ENCODE data around the gene RAD51B. TPM values are rescaled to one million over a fixed set of nuclear protein-coding genes. Genes with fewer than 3 reads are reported as not detected.
"Not testable (repeated sequence)": the region's sequence is repeated elsewhere in the genome, so short reads cannot be mapped to it uniquely, and the experiment has no call there.

The RAD51B gene
- total RNA-seq, 2 donors from 2014 or later = 22.8 to 33.8 TPM

GRCh38 chr14:67984274-67984673 is 164.7 kb downstream of the RAD51B start:
- Mint-ChIP-seq H3K27me3 (ENCODE audit: insufficient read depth) (no peaks in the 10 kb centered on the region), H3K9me3 (no peaks in the 10 kb centered on the region), H3K36me3 (ENCODE audit: low read depth) (no peaks in the 10 kb centered on the region), H3K4me3 (no peak overlapping the region), H3K27ac (no peak overlapping the region), H3K4me1 (no peaks in the 10 kb centered on the region)
- DNase-seq = no peak
- H3K9me3 ChIP-seq (ENCODE audit: control insufficient read depth, low read length) = no peaks in the 10 kb centered on the region
- H3K4me1 ChIP-seq (ENCODE audit: control insufficient read depth, insufficient read depth, low read length) = no peaks in the 10 kb centered on the region
- no peak overlapping the region for H3K9ac ChIP-seq (ENCODE audit: extremely low read depth, low read length, poor library complexity, severe bottlenecking)
- no peak overlapping the region for H3K27ac ChIP-seq (ENCODE audit: low read depth, low read length)
- H3K36me3 ChIP-seq (ENCODE audit: control insufficient read depth, insufficient read depth, low read length) = no peaks in the 10 kb centered on the region
- no peaks in the 10 kb centered on the region for H3K27me3 ChIP-seq (ENCODE audit: control insufficient read depth, insufficient read depth, low read length, poor library complexity, severe bottlenecking)
- no peak for TF ChIP-seq CTCF (conservative IDR thresholded peaks at IDR 0.05)
- H3K4me3 ChIP-seq (ENCODE audit: low read length) = no peak overlapping the region

- 87 to 93% methylated on average over 3 of the region's 6 CpGs for WGBS, 2 experiments (ENCODE audit: insufficient coverage in 1 of 2, insufficient read length in 1 of 2)
- Mint-ChIP-seq H3K36me3 (ENCODE audit: low read depth) (no peaks in the 10 kb centered on the region), H3K4me3 (no peak overlapping the region), H3K27me3 (ENCODE audit: insufficient read depth) (no peaks in the 10 kb centered on the region), H3K4me1 (no peaks in the 10 kb centered on the region), H3K27ac (no peak overlapping the region), H3K9me3 (no peaks in the 10 kb centered on the region)
- no peak for DNase-seq
- Histone ChIP-seq H3K4me3 (ENCODE audit: low read length) (no peak overlapping the region), H3K9me3 (ENCODE audit: control insufficient read depth, low read length) (no peaks in the 10 kb centered on the region), H3K9ac (ENCODE audit: extremely low read depth, low read length, poor library complexity, severe bottlenecking) (no peak overlapping the region), H3K4me1 (ENCODE audit: control insufficient read depth, insufficient read depth, low read length) (no peaks in the 10 kb centered on the region), H3K27me3 (ENCODE audit: control insufficient read depth, insufficient read depth, low read length, poor library complexity, severe bottlenecking) (no peaks in the 10 kb centered on the region), H3K36me3 (ENCODE audit: control insufficient read depth, insufficient read depth, low read length) (no peaks in the 10 kb centered on the region), H3K27ac (ENCODE audit: low read depth, low read length) (no peak overlapping the region)
- TF ChIP-seq CTCF (conservative IDR thresholded peaks at IDR 0.05) = no peak
Measured at GRCh38 chr14:67986131-67986841, 166.7 kb downstream of the RAD51B start.

GRCh38 chr14:67987606-67988005 is 168.0 kb downstream of the RAD51B start:
- no peak overlapping the region for H3K4me3 ChIP-seq (ENCODE audit: low read length)
- no peak for TF ChIP-seq CTCF (conservative IDR thresholded peaks at IDR 0.05)
- no peak overlapping the region for H3K27ac ChIP-seq (ENCODE audit: low read depth, low read length)
- Mint-ChIP-seq H3K9me3 (no peaks in the 10 kb centered on the region), H3K36me3 (ENCODE audit: low read depth) (no peaks in the 10 kb centered on the region), H3K4me1 (no peaks in the 10 kb centered on the region), H3K4me3 (no peak overlapping the region), H3K27me3 (ENCODE audit: insufficient read depth) (no peaks in the 10 kb centered on the region), H3K27ac (no peak overlapping the region)
- H3K4me1 ChIP-seq (ENCODE audit: control insufficient read depth, insufficient read depth, low read length) = no peaks in the 10 kb centered on the region
- 84% methylated on average over 3 of the region's 5 CpGs; no CpG with 5 or more reads in 1 of the 2 experiments for whole genome bisulfite sequencing, 2 experiments (ENCODE audit: insufficient coverage in 1 of 2, insufficient read length in 1 of 2)
- H3K27me3 ChIP-seq (ENCODE audit: control insufficient read depth, insufficient read depth, low read length, poor library complexity, severe bottlenecking) = no peaks in the 10 kb centered on the region
- H3K36me3 ChIP-seq (ENCODE audit: control insufficient read depth, insufficient read depth, low read length) = no peaks in the 10 kb centered on the region
- no peaks in the 10 kb centered on the region for H3K9me3 ChIP-seq (ENCODE audit: control insufficient read depth, low read length)
- DNase-seq = no peak
- H3K9ac ChIP-seq (ENCODE audit: extremely low read depth, low read length, poor library complexity, severe bottlenecking) = no peak overlapping the region

GRCh38 chr14:67988210-67988609 is 168.6 kb downstream of the RAD51B start:
- not testable (repeated sequence) for H3K4me3 ChIP-seq (ENCODE audit: low read length); H3K27ac Mint-ChIP-seq; H3K36me3 ChIP-seq (ENCODE audit: control insufficient read depth, insufficient read depth, low read length); H3K9me3 Mint-ChIP-seq; H3K27ac ChIP-seq (ENCODE audit: low read depth, low read length); H3K36me3 Mint-ChIP-seq (ENCODE audit: low read depth); H3K4me1 ChIP-seq (ENCODE audit: control insufficient read depth, insufficient read depth, low read length); DNase-seq; H3K9me3 ChIP-seq (ENCODE audit: control insufficient read depth, low read length); H3K27me3 ChIP-seq (ENCODE audit: control insufficient read depth, insufficient read depth, low read length, poor library complexity, severe bottlenecking); H3K9ac ChIP-seq (ENCODE audit: extremely low read depth, low read length, poor library complexity, severe bottlenecking); H3K27me3 Mint-ChIP-seq (ENCODE audit: insufficient read depth); H3K4me1 Mint-ChIP-seq; H3K4me3 Mint-ChIP-seq
- 96 to 97% methylated on average over 4 to 7 of the region's 7 CpGs for WGBS, 2 experiments (ENCODE audit: insufficient coverage in 1 of 2, insufficient read length in 1 of 2)

Measured in endodermal cell (in vitro differentiated cells).